Esophagus squamous epithelium (tissue), 4 donors: Measurements from ENCODE around the gene CCDC160.

Experiments
- CTCF ChIP-seq, 6 experiments: fragments of 450-650 bp in 4 of 6; fragments of 200-600 bp in 2 of 6; sonication (generic) in 2 of 6; IDR thresholded peaks; one replicate each; pipeline ENCODE4 v1.5.1; 2016 to 2019; ENCODE audit warnings: antibody characterized with exemption in 6 of 6, mild to moderate bottlenecking in 4 of 6, moderate library complexity in 4 of 6
- POLR2A ChIP-seq, 4 donors: fragments of 450-650 bp; IDR thresholded peaks; one replicate each; pipeline ENCODE4 v1.6.1; 2017; ENCODE audit warnings: antibody characterized with exemption in 4 of 4, mild to moderate bottlenecking in 4 of 4, moderate library complexity in 3 of 4

- TF ChIP-seq CTCF (IDR thresholded peaks at IDR 0.05) (no peak), POLR2A (IDR thresholded peaks at IDR 0.05) (no peak)
These were observed 26.5 kb upstream of the CCDC160 start for GRCh38 chrX:134210465-134210864.
